Muscle of back (tissue), 13 donors: ENCODE results near the gene DDX43. TPM values are rescaled to one million over a fixed set of nuclear protein-coding genes. Genes with fewer than 3 reads are reported as not detected.
"Not testable (repeated sequence)": the region's sequence is repeated elsewhere in the genome, so short reads cannot be mapped to it uniquely, and the experiment has no call there.

ENCODE experiments used
- DNase-seq, 3 donors: peaks; one replicate each; pipeline versions ENCODE4 v3.0.0 to v3.0.0-alpha.2; 2013
- long read RNA-seq, 9 donors: transcript quantifications; one replicate each; lab custom pipeline, GENCODE V29; 2026
- polyA plus RNA-seq, 10 donors: library from polyadenylated mRNA; unstranded; fragments of 120-200 nt; gene quantifications; one replicate each; pipeline ENCODE4 v1.2.1, GENCODE V29; 2013; ENCODE audit not compliant: insufficient read length in 10 of 10

Gene DDX43
- under 1 TPM; 0.19 to 0.70 (median 0.48) TPM for polyA plus RNA-seq
- long read RNA-seq, donor 1 = 0 reads
- long read RNA-seq, donor 2 = 0 reads
- long read RNA-seq, donor 3 = 0 reads
- long read RNA-seq, donor 4, partial matches to known transcripts = 10 of 10 reads
- long read RNA-seq, donor 4, other reads (novel, unspliced or antisense) = 0 of 10 reads
- long read RNA-seq, donor 5 = 0 reads
- long read RNA-seq, donor 6 = 0 reads
- long read RNA-seq, donor 7 = 0 reads
- long read RNA-seq, donor 8 = 0 reads
- long read RNA-seq, donor 9 = 0 reads

DNA sequence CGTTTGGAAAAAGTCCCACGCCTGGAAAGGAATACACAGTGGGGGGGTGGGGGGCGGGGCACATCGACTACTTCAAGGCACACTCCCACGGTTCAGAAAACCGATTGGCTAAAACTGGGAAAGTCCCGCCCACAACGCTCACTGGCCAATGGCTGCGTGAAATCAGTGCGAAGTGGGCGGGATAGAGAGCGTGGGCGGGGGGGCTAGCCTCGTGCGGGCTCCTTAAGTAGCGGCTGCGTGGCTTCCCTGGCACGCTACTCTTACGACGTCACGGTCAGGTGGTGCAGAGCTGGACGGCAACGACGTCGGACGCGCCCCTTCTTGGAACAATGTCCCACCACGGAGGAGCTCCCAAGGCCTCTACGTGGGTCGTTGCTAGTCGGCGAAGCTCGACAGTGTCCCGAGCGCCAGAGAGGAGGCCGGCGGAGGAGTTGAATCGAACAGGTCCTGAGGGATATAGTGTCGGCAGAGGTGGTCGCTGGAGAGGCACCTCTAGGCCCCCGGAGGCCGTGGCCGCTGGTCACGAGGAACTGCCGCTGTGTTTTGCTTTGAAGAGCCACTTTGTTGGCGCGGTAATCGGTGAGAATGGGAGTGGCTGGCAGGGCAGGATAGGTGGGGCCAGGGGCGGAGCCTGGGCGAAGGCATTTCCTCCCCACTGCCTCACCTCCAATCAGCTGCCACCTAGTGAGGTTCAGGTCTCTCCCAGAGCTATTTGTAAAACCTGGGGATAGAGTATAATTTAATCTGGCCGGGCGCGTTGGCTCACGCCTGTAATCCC, at the start of gene DDX43:
DDX43 (plus strand) TSS at position 252 of the 778 bp plus-strand sequence; CDS start at position 330, 78 bp downstream.
- DNase-seq = peak; percentile 16 to 63 (median 40)

GRCh38 chr6:73348550-73349204, 46.0 kb upstream of the DDX43 start:
- no peak for DNase-seq

GRCh38 chr6:73349311-73349710, 45.3 kb upstream of the DDX43 start:
- no peak for DNase-seq

- no peak for DNase-seq
Measured at GRCh38 chr6:73353636-73354593, 40.7 kb upstream of the DDX43 start, which contains the start of gene DPPA5. Gene DPPA5 (minus strand): TSS chr6:73354276. CDS start chr6:73354225, 51 bp downstream.

- no peak for DNase-seq
Measured at GRCh38 chr6:73362358-73362757, 32.3 kb upstream of the DDX43 start, which contains the start of gene KHDC3L. Gene KHDC3L (plus strand): TSS chr6:73362658. CDS start chr6:73362730, 72 bp downstream.

DNA sequence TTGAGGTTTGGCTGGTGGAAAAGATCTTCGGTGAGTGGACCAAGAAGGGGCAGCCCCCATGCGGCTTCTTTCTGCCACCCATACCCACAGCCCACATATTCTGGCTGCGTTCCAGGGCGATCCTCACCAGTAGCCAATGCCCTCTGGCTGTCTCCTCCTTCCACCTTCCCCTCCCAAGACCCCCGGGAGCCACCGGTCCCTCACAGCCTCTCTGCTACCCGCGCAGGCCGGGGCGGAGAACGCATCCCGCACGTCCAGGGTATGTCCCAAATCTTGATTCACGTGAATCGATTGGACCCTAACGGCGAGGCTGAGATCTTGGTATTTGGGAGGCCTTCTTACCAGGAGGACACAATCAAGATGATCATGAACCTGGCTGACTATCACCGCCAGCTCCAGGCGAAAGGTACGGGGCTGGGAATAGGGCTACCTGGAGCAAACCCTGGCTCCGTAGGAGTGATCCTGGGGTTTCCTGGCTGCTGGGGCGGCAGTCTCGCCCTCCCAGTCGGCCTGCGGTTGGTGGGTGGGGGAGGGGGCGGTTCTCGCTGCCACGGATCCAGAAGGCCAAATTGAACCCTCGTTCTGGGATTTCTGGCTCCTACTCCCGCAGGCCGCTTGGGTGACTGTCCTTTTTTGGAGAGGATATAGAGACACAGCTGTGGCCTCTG, 31.6 kb upstream of the DDX43 start:
- no peak for DNase-seq

- DNase-seq = no peak
Measured at GRCh38 chr6:73363537-73363875, 31.1 kb upstream of the DDX43 start.

DNA sequence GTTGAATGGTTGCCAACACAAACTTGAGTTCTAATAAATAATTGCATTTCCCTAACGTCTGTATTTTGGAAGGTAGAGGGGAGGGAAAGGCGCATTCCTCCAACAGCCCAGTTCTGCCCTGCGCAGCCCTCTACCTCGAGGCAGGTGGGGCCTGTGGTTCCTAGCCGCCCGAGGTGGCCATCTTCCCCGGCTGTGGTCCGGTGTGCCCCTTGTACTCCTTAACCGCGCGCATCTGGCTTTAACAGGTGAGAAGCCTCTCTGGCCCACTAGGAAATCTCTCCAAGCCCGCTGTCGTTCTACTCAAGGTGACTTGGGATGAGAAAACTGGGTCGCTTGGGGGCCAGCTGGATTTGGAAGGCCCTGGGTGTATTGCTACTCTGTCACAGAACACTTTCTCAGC, 30.5 kb upstream of the DDX43 start:
- DNase-seq = no peak

GRCh38 chr6:73364549-73364948, 30.1 kb upstream of the DDX43 start:
- no peak for DNase-seq

DNA sequence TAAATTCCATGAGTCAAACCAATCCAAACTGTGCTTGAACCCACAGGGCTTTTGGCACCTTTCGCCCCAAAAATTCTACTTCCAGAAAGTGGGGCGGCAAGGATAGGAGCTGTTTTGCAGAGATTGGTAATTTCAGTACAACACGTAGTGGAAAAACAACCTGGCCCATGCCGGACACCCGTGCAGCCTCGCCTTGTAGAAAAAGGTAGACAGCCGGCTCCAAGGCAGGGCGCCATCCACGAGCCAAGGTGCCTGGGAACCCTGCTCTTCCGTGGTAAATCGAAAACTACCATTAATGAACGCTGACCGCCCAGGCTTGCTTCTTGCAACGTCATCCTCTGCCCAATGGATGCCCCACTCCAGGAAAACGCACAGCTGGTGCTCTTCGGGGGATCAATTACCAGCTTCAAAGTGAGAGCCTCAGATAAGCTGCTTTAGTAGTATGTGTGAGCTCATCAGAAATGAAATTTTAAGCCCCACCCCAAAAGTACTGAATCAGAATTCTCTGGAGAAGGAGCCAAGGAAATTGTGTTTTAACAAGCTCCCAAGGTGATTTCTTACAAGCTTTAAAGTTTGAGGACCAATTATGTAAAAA, 26.8 kb upstream of the DDX43 start:
- DNase-seq = no peak

DNA sequence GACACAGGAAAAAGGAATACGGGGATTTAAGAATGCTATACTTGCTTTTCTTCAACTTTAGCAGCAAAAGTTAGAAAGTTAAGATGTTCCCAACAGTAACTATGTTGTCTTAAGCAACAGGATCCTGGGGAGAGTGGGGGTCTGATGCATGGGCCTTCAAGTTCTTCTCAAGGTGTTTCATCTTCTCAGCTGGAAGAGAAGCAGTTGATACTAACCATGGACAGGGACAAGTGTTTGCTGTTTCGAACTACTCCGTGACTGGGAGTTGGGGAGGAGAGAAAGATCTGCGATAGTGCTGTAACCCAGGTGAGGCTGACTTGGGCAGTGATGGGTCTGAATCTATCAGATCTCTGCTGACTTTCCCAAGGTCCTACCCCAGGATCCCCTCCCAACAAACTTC, 26.0 kb upstream of the DDX43 start:
- no peak for DNase-seq

GRCh38 chr6:73369157-73369556, 25.5 kb upstream of the DDX43 start:
- DNase-seq = no peak

DNA sequence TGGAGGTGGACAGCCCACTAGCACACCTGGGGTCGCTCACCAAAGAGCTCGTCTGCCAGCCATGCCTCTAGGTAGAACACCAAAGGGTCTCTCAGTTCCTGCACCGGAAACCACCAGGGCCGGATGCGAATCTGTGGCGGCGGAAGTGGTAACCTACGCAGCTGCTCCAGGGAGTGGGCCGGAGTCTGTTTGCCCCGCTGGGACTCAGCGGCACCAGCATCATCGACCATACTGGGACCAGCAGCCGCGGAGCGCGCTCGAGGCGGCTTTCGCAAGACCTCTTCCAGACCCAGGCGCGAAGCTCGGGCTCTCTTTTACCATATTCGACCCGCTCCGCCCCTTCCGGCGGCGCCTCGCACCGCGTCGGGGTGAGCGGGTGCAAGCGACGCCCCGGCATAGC, 25.1 kb upstream of the DDX43 start, which contains the start of gene OOEP:
OOEP (minus strand) TSS at position 335 of the 400 bp plus-strand sequence; CDS start at position 230, 105 bp downstream.
- DNase-seq = no peak

GRCh38 chr6:73371984-73372383, 22.6 kb upstream of the DDX43 start:
- no peak for DNase-seq

GRCh38 chr6:73372516-73372915, 22.1 kb upstream of the DDX43 start:
- DNase-seq = no peak

DNA sequence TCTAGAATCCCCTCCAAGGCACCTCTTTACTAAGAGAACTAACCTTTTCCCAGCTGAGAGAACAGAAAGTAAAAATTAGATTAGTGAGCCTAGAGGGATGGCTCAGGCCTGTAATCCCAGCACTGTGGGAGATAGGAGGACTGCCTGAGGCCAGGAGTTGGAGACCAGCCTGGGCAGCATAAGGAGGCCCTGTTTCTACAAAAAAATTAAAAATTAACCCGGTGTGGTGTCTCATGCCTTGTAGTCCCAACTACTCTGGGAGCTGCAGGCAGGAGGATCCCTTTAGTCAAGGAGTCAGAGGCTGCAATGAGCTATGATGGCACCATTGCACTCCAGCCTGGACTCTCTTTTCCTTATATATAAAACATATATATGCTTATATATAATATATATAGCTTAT, 19.4 kb upstream of the DDX43 start:
- DNase-seq = no peak

GRCh38 chr6:73377225-73377624, 17.4 kb upstream of the DDX43 start:
- DNase-seq = no peak

- not testable (repeated sequence) for DNase-seq
Measured at GRCh38 chr6:73381531-73381930, 13.1 kb upstream of the DDX43 start.

GRCh38 chr6:73382462-73383113, 12.0 kb upstream of the DDX43 start:
- no peak for DNase-seq

- DNase-seq = no peak
Measured at GRCh38 chr6:73388433-73388799, 6.2 kb upstream of the DDX43 start.
